ENCODE results near the gene TOMT. TPM values are rescaled to one million over a fixed set of nuclear protein-coding genes. Genes with fewer than 3 reads are reported as not detected.

TOMT gene
- total RNA-seq, 1 donor from 2014 or later, result not detected

DNA sequence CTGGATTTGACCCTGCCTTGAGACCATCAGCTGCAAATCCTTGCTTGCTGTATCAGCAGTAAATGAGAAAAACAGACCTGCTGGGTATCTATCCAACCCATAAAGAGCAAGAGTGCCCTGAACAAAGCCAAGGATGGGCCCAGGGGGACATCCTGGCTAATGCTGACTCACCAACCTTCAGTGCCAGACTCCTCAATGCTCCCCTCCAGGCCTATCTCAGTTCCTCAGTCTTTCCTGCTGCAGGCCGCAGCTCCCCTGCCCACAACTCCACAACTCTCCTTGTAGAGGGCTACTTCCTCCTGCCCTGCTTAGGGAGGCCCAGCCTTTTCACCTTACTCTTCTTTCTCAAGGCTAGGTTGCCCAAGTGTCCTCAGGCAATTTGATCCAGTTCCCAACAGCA lies 5.3 kb upstream of the TOMT start:
- no peak overlapping the region for H3K27ac Mint-ChIP-seq
- H3K36me3 Mint-ChIP-seq (ENCODE audit: insufficient read depth), result peaks cover 9% of the 10 kb centered on the region
- H3K4me1 Mint-ChIP-seq (ENCODE audit: low read depth), result peaks cover 28% of the 10 kb centered on the region
- peak overlapping the region; percentile 31 for H3K4me3 Mint-ChIP-seq (ENCODE audit: low read depth)
- TF ChIP-seq, protein P1, sequence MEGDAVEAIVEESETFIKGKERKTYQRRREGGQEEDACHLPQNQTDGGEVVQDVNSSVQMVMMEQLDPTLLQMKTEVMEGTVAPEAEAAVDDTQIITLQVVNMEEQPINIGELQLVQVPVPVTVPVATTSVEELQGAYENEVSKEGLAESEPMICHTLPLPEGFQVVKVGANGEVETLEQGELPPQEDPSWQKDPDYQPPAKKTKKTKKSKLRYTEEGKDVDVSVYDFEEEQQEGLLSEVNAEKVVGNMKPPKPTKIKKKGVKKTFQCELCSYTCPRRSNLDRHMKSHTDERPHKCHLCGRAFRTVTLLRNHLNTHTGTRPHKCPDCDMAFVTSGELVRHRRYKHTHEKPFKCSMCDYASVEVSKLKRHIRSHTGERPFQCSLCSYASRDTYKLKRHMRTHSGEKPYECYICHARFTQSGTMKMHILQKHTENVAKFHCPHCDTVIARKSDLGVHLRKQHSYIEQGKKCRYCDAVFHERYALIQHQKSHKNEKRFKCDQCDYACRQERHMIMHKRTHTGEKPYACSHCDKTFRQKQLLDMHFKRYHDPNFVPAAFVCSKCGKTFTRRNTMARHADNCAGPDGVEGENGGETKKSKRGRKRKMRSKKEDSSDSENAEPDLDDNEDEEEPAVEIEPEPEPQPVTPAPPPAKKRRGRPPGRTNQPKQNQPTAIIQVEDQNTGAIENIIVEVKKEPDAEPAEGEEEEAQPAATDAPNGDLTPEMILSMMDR (IDR thresholded peaks at IDR 0.05; ENCODE audit: unreplicated experiment), result no peak
- no peaks in the 10 kb centered on the region for H3K27me3 Mint-ChIP-seq
- no peaks in the 10 kb centered on the region for H3K9me3 Mint-ChIP-seq (ENCODE audit: low read depth)
- no peak for DNase-seq (ENCODE audit: low spot score, unreplicated experiment)

DNA sequence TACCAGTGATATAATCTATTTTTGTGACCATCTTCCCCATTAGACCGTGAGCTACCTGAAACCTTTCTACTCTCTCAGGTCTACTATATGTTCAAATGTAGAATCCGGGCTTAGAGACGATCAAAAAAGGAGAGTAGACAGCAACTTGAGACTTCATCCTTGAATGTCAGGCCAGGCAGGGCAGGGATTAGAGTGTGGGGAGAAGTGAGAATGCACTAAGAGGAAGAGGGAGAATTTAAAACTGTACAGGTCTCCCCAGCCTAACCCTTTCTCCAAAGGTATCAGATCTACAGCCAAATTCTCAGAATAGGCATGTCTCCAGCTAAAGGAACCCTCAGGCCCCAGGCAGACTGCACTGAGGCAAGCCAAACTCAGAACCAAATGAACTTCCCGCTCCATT lies 3.6 kb upstream of the TOMT start:
- H3K9me3 Mint-ChIP-seq (ENCODE audit: low read depth), result no peaks in the 10 kb centered on the region
- TF ChIP-seq, protein P1 (IDR thresholded peaks at IDR 0.05; ENCODE audit: unreplicated experiment), result no peak
- peak overlapping the region; percentile 91 for H3K4me3 Mint-ChIP-seq (ENCODE audit: low read depth)
- peak overlapping the region; percentile 98 for H3K27ac Mint-ChIP-seq
- peaks cover 7% of the 10 kb centered on the region for H3K36me3 Mint-ChIP-seq (ENCODE audit: insufficient read depth)
- H3K4me1 Mint-ChIP-seq (ENCODE audit: low read depth), result peaks cover 28% of the 10 kb centered on the region
- H3K27me3 Mint-ChIP-seq, result no peaks in the 10 kb centered on the region
- DNase-seq (ENCODE audit: low spot score, unreplicated experiment), result no peak

DNA sequence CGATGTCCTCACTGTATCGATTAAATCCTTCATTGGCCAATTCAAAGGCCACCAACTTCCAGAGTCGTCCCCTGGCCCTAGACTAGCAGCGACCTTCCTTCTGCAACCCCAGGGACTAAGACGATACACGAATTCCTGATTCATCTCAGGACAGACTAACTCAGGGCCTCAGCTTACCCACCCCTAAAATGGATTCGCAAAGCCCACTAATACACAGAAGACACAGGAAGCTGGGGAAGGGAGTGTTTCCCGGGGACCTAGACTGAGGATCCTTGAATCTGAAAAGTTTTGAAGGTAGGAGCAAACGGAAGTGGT lies 3.1 kb upstream of the TOMT start:
- no peak for DNase-seq (ENCODE audit: low spot score, unreplicated experiment)
- Mint-ChIP-seq H3K27ac (peak overlapping the region; percentile 98), H3K9me3 (ENCODE audit: low read depth) (no peaks in the 10 kb centered on the region), H3K4me1 (ENCODE audit: low read depth) (peaks cover 28% of the 10 kb centered on the region), H3K4me3 (ENCODE audit: low read depth) (peak overlapping the region; percentile 91), H3K36me3 (ENCODE audit: insufficient read depth) (peaks cover 6% of the 10 kb centered on the region), H3K27me3 (no peaks in the 10 kb centered on the region)
- TF ChIP-seq, protein P1 (IDR thresholded peaks at IDR 0.05; ENCODE audit: unreplicated experiment), result no peak

DNA sequence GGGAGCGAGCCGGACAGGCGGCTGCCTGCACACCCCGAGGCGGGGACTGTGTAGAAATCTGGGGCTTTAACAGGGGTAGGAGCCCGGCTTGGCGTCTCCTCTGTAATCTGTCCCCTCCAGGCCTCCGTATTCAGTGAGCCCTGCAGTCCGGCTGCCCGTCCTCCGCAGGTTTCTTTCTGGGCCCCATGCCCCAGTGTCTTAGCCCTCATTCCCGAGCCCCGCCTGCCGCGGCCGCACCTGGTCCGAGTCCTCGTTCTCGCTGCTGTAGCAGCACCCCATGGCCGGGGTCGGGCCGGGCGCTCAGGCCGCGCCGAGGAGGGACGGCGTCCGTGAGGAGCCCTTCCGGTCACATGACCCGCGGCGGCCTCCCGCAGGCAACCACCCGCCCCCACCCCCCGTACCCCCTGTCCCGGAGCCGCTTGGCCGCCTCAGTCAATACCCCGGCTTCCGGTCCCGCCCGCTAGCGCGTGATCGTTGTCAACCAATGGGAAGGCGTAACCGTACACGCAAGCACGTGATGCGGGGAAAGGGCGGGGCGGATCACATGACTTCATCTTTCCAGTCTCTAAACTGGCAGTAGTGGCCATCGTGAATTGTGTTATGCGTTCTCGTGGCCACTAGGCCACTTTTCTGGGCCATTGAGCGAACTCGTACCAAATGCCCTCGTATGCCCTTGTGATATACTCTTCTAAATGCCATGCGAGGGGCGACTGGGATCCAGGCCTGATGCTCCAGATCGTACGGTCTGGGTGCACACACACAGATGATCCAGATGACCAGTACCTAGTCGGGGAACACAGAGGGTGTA lies 2.6 kb upstream of the TOMT start, which contains the start of gene LAMTOR1:
Gene LAMTOR1, minus strand, starts transcription at position 352 of the 808 bp plus-strand sequence. Its CDS starts 73 bp downstream, at position 279.
- peak within 1 kb of the TSS; percentile 91 for H3K4me3 Mint-ChIP-seq (ENCODE audit: low read depth)
- no peaks in the 10 kb centered on the region for H3K27me3 Mint-ChIP-seq
- peak within 1 kb of the TSS; percentile 98 for H3K27ac Mint-ChIP-seq
- peaks cover 28% of the 10 kb centered on the region for H3K4me1 Mint-ChIP-seq (ENCODE audit: low read depth)
- H3K36me3 Mint-ChIP-seq (ENCODE audit: insufficient read depth), result peaks cover 5% of the 10 kb centered on the region
- peak; percentile 96 for DNase-seq (ENCODE audit: low spot score, unreplicated experiment)
- no peaks in the 10 kb centered on the region for H3K9me3 Mint-ChIP-seq (ENCODE audit: low read depth)
- TF ChIP-seq, protein P1 (IDR thresholded peaks at IDR 0.05; ENCODE audit: unreplicated experiment), result peak; percentile 51

DNA sequence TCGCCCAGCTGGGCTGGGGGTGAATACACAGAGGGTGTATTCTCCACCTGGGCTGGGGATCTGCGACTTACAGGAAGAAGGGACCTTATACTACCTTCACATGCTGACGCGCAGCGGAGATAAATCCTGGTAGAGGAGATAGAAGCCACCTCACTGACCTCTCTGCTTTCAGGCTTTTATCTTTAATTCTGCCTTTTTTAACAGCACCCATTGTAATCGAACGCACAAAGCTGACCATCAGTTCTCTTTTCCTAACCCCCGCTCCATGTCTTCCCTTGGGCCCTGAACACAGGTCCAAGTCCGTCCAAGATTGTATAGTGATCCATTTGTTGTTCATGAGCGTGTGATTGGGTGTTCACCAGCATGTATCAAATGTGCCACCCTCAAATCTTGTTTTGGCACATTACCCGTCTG lies 2.0 kb upstream of the TOMT start:
- DNase-seq (ENCODE audit: low spot score, unreplicated experiment), result no peak
- Mint-ChIP-seq H3K36me3 (ENCODE audit: insufficient read depth) (peaks cover 5% of the 10 kb centered on the region), H3K27me3 (no peaks in the 10 kb centered on the region), H3K4me1 (ENCODE audit: low read depth) (peaks cover 28% of the 10 kb centered on the region), H3K27ac (peak overlapping the region; percentile 98), H3K4me3 (ENCODE audit: low read depth) (peak overlapping the region; percentile 91), H3K9me3 (ENCODE audit: low read depth) (no peaks in the 10 kb centered on the region)
- TF ChIP-seq, protein P1 (IDR thresholded peaks at IDR 0.05; ENCODE audit: unreplicated experiment), result peak; percentile 9
